HEK293T (cell line): Measurements from ENCODE around the gene MACROD2.

Experiments used
- CTCF ChIA-PET: fragments of 350-600 bp; formaldehyde crosslinking; extraction: SDS; loops from one replicate; lab custom pipeline; 2021; ENCODE audit warnings: antibody characterized with exemption, inconsistent platforms; lab: Yijun Ruan, JAX
- POLR2A ChIA-PET: fragments of 350-600 bp; formaldehyde crosslinking; extraction: SDS; loops from one replicate; lab custom pipeline; 2020; ENCODE audit warnings: antibody characterized with exemption, inconsistent platforms; lab: Yijun Ruan, JAX
- DNase-seq: peaks from one replicate; pipeline ENCODE4 v3.0.0; 2012; ENCODE audit warnings: mixed read lengths; ENCODE audit errors: extremely low spot score
- ARNT ChIP-seq: fragments of 450-650 bp; IDR thresholded peaks from 2 replicates; pipeline ENCODE4 v1.6.1; 2017; ENCODE audit warnings: mild to moderate bottlenecking
- BHLHE40 ChIP-seq: fragments of 450-650 bp; IDR thresholded peaks from 2 replicates; pipeline ENCODE4 v1.6.1; 2016; ENCODE audit warnings: mild to moderate bottlenecking, moderate library complexity, borderline replicate concordance
- CTBP1 ChIP-seq: fragments of 450-650 bp; IDR thresholded peaks from 2 replicates; pipeline ENCODE4 v1.6.1; 2016; ENCODE audit warnings: borderline replicate concordance
- ELF4 ChIP-seq: fragments of 450-650 bp; IDR thresholded peaks from 2 replicates; pipeline ENCODE4 v1.6.1; 2017; ENCODE audit warnings: antibody characterized with exemption
- FOXA1 ChIP-seq: fragments of 450-650 bp; IDR thresholded peaks from 2 replicates; pipeline ENCODE4 v1.6.1; 2016; ENCODE audit warnings: mild to moderate bottlenecking
- FOXK2 ChIP-seq: fragments of 450-650 bp; IDR thresholded peaks from 2 replicates; pipeline ENCODE4 v1.6.1; 2016; ENCODE audit warnings: mild to moderate bottlenecking
- FOXM1 ChIP-seq: fragments of 450-650 bp; IDR thresholded peaks from 2 replicates; pipeline ENCODE4 v1.6.1; 2017; ENCODE audit warnings: mild to moderate bottlenecking, borderline replicate concordance
- HDGF ChIP-seq: fragments of 450-650 bp; IDR thresholded peaks from 2 replicates; pipeline ENCODE4 v1.6.1; 2017; ENCODE audit warnings: antibody characterized with exemption, borderline replicate concordance
- L3MBTL2 ChIP-seq: fragments of 450-650 bp; conservative IDR thresholded peaks from 2 replicates; pipeline ENCODE4 v1.6.1; 2016; ENCODE audit warnings: mild to moderate bottlenecking
- LEF1 ChIP-seq: fragments of 450-650 bp; IDR thresholded peaks from 2 replicates; pipeline ENCODE4 v1.6.1; 2017; ENCODE audit warnings: mild to moderate bottlenecking, borderline replicate concordance
- NFRKB ChIP-seq: fragments of 450-650 bp; IDR thresholded peaks from 2 replicates; pipeline ENCODE4 v1.6.1; 2016; ENCODE audit warnings: mild to moderate bottlenecking, moderate library complexity
- SP1 ChIP-seq: fragments of 450-650 bp; IDR thresholded peaks from 2 replicates; pipeline ENCODE4 v1.6.1; 2017
- SUZ12 ChIP-seq: fragments of 450-650 bp; IDR thresholded peaks from 2 replicates; pipeline ENCODE4 v1.6.1; 2016; ENCODE audit warnings: mild to moderate bottlenecking
- TARDBP ChIP-seq: fragments of 450-650 bp; IDR thresholded peaks from 2 replicates; pipeline ENCODE4 v1.6.1; 2016
- ZNF384 ChIP-seq: fragments of 450-650 bp; IDR thresholded peaks from 2 replicates; pipeline ENCODE4 v1.6.1; 2016
- TF ChIP-seq, protein P1 (sequence below): fragments of 450-650 bp; IDR thresholded peaks from 2 replicates; pipeline ENCODE4 v1.6.1; 2016

The MACROD2 gene

DNA sequence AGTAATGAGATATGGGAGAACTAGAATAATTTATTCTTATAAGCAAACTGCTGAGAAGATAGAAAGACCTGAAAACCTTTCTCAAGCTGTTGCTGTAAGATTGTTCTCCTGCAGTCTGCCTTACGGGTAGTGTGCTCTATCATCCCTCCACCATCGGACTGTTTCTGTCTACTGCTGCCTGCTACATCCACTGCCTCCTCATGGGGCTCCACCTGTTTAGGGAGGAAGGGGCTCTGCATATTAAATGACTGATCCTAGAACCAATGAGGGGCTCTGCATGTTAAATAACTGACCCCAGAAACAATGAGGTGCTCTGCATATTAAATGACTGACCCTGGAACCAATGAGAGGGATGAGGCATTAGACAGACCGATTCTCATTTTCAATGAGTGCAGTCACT, 1923.3 kb downstream of the MACROD2 start:
- no peak for DNase-seq
- ChIA-PET CTCF (interaction anchor here (0.6 kb wide), 1 partner anchor 10 kb away, joined by 4 read pairs; no protein-coding TSS in a partner anchor), POLR2A (no interaction called here)
- TF ChIP-seq FOXA1 (no peak), SUZ12 (no peak), BHLHE40 (no peak), SP1 (no peak), L3MBTL2 (no peak), ZNF384 (no peak)

DNA sequence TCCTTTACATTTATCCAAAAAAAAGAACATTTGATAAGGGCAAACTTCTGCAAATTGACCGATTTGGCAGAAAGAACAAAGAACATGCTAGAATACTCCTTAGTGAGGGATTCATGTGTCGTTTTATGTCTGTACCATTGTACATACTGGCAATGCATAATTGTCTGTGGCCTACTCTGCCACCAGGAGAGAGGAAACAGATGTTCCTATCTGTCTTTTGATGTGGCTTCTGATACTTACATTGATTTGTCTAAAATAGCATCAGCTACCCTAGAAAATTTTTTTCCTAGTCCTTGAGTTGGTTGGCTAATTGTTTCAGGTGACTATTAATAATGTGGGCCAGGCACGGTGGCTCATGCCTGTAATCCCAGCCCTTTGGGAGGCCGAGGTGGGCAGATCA, 1923.8 kb downstream of the MACROD2 start:
- TF ChIP-seq ZNF384 = no peak
- ChIA-PET CTCF (interaction anchor here (0.6 kb wide), 1 partner anchor 10 kb away, joined by 4 read pairs; no protein-coding TSS in a partner anchor), POLR2A (no interaction called here)
- DNase-seq = no peak

DNA sequence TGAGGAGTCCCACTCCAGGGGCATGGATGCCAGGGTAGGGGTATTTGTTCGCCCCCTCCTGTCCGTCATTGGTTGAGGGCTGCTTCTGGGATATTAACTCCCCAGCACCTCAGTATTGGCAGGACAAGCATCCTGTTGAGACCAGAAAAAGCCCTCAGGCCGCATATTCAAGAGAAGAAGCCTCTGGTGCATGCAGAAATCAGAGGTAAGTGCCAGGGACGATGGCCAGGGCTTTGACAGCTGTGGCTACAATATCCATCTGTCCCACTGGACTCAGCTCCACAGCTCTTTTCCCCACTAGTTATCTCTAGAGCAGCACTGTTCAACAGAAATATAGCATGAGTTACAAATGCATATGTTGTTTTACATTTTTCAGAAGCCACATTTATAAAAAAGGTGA, 1926.6 kb downstream of the MACROD2 start:
- CTCF ChIA-PET = no interaction called here
- DNase-seq = no peak
- POLR2A ChIA-PET = no interaction called here
- TF ChIP-seq LEF1 (no peak), L3MBTL2 (no peak), FOXK2 (no peak), ELF4 (no peak), NFRKB (no peak)

DNA sequence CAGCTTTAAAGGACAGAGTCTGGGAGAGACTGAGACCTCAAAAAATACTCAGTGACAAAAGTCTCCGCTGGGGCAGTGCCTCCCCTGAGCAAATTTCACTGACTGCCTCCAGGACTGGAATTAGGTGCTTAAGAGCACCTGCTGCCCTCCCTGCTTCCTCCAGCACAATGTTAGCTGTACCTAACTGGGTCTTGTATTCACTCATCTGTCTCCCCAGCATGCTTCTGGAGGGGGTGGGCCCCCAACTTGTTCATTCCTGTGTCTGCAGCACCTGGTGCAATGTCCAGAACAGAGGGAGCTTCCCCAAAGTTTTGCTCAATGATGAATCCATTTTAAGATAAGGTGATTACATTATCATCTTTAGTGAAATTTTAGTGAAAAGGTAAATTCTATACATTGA, 1927.2 kb downstream of the MACROD2 start:
- CTCF ChIA-PET = no interaction called here
- DNase-seq = no peak
- POLR2A ChIA-PET = no interaction called here
- TF ChIP-seq ARNT = no peak
- TF ChIP-seq HDGF = no peak
- no peak for TF ChIP-seq FOXK2
- no peak for TF ChIP-seq L3MBTL2
- TF ChIP-seq, protein P1, sequence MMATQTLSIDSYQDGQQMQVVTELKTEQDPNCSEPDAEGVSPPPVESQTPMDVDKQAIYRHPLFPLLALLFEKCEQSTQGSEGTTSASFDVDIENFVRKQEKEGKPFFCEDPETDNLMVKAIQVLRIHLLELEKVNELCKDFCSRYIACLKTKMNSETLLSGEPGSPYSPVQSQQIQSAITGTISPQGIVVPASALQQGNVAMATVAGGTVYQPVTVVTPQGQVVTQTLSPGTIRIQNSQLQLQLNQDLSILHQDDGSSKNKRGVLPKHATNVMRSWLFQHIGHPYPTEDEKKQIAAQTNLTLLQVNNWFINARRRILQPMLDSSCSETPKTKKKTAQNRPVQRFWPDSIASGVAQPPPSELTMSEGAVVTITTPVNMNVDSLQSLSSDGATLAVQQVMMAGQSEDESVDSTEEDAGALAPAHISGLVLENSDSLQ = no peak
- no peak for TF ChIP-seq NFRKB
- no peak for TF ChIP-seq SP1
- no peak for TF ChIP-seq ZNF384
- TF ChIP-seq ELF4 = no peak
- TF ChIP-seq SUZ12 = no peak
- no peak for TF ChIP-seq TARDBP
- TF ChIP-seq FOXA1 = no peak
- no peak for TF ChIP-seq LEF1
- no peak for TF ChIP-seq CTBP1
- TF ChIP-seq BHLHE40 = no peak
- TF ChIP-seq FOXM1 = no peak

DNA sequence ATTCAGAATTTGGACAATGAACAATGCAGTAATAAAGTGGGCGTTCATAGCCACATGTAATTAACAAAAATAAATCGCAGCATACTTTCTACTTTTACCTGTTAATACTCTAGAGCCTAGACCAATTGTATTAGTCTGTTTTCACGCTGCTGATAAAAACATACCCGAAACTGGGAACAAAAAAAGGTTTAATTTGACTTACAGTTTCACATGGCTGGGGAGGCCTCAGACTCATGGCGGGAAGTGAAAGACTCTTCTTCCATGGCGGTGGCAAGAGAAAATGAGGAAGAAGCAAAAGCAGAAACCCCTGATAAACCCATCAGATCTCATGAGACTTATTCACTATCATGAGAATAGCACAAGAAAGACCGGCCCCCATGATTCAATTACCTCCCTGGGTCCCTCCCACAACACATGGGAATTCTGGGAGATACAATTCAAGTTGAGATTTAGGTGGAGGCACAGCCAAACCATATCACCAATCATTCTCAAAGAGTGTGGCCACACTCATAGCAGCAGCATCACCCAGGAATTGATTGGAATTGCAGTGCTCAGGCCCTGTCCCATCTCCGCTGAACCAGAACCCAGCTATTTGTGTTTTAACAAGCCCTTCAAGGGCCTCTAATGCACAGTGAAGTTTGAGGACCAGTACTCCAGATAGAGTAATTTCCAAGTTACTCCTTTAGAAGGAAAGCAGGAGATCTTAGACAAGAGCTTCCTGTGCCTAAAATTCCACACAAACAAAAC, 1927.9 kb downstream of the MACROD2 start:
- CTCF ChIA-PET = no interaction called here
- no peak for DNase-seq
- TF ChIP-seq, protein P1 = no peak
- TF ChIP-seq L3MBTL2 = no peak
- no peak for TF ChIP-seq FOXK2
- TF ChIP-seq CTBP1 = no peak
- TF ChIP-seq ZNF384 = no peak
- no peak for TF ChIP-seq BHLHE40
- no peak for TF ChIP-seq LEF1
- TF ChIP-seq FOXM1 = no peak
- no peak for TF ChIP-seq FOXA1
- POLR2A ChIA-PET = no interaction called here

DNA sequence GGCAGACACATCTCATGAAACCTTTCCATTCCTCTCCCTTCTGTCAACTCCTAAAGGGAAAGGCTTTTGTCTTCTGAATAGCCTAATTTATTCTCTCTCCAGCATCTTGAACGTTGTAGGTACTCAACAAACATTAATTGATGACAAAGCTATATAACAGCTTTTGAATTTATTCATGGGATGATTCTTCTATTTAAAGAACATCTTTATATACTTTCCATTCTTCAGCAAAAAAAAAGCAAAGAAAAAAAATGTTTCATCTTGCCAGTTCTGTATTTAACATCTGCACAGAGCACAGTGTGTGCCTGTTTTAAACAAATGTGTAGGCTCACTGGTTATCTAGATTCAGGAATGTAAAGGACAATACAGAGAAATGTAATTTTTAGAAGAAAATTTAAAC, 1929.2 kb downstream of the MACROD2 start:
- no peak for TF ChIP-seq ZNF384
- TF ChIP-seq FOXK2 = no peak
- no peak for TF ChIP-seq ELF4
- TF ChIP-seq BHLHE40 = no peak
- no peak for TF ChIP-seq HDGF
- no peak for TF ChIP-seq NFRKB
- no peak for TF ChIP-seq FOXA1
- TF ChIP-seq LEF1 = no peak
- no peak for TF ChIP-seq ARNT
- TF ChIP-seq FOXM1 = no peak
- TF ChIP-seq, protein P1 = no peak
- TF ChIP-seq SUZ12 = no peak
- TF ChIP-seq CTBP1 = no peak
- TF ChIP-seq SP1 = no peak
- no peak for TF ChIP-seq TARDBP
- TF ChIP-seq L3MBTL2 = no peak
- no peak for DNase-seq
- CTCF ChIA-PET = no interaction called here
- POLR2A ChIA-PET = no interaction called here

DNA sequence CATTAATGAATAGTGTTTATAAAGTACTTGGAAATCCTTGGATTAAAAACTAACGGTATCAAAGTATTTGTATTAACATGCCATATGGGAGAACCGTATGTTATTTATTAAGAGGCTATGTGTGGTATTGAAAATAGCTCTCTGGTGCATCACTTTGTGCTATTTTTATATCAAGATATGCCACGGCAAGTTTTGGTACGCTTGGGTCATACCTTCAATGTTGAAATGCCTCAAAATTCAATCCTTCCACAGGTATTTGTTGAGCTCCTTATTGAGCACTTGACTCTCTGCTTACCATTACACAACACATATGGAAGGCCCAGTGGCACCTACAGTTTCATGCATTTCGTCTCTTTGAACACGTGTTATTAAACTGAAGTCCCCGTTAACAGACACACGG, 1930.1 kb downstream of the MACROD2 start:
- no peak for DNase-seq
- POLR2A ChIA-PET = no interaction called here
- CTCF ChIA-PET = no interaction called here
- no peak for TF ChIP-seq L3MBTL2
- TF ChIP-seq HDGF = no peak
- no peak for TF ChIP-seq FOXA1
- no peak for TF ChIP-seq ARNT
- TF ChIP-seq ELF4 = no peak
- TF ChIP-seq BHLHE40 = no peak
- TF ChIP-seq NFRKB = no peak
- no peak for TF ChIP-seq FOXM1
- TF ChIP-seq SUZ12 = no peak
- no peak for TF ChIP-seq SP1
- TF ChIP-seq TARDBP = no peak
- no peak for TF ChIP-seq CTBP1
- TF ChIP-seq FOXK2 = no peak
- TF ChIP-seq ZNF384 = no peak
